ENCODE data around the gene OSER1. TPM values are rescaled to one million over a fixed set of nuclear protein-coding genes. Genes with fewer than 3 reads are reported as not detected.
A peak's percentile ranks its signal among the peaks of the same experiment; 100 is the strongest.

OSER1 gene
- total and polyA plus RNA-seq, 5 experiments from 2014 or later = 27.7 to 47.3 (median 38.8) TPM

- POLR2A ChIA-PET = interaction anchor here (0.6 kb wide), 1 partner anchor 865 kb away, joined by 3 read pairs; no protein-coding TSS in a partner anchor
- H3K4me3 Mint-ChIP-seq = no peak overlapping the region
- H3K4me1 Mint-ChIP-seq = no peaks in the 10 kb centered on the region
- DNase-seq (no peak), ATAC-seq (no peak)
- no peak overlapping the region for H3K27ac Mint-ChIP-seq
- H3K27me3 Mint-ChIP-seq = peaks cover 33 to 55% (median 43%) of the 10 kb centered on the region in 5 donors
- H3K9me3 Mint-ChIP-seq = peaks cover 0 to 12% (median 1%) of the 10 kb centered on the region in 9 donors
- H3K36me3 Mint-ChIP-seq = peaks cover 0 to 4% (median 4%) of the 10 kb centered on the region in 3 donors
Observed at GRCh38 chr20:44166477-44166876, 44.1 kb downstream of the OSER1 start.

GRCh38 chr20:44166008-44166407 is 44.6 kb downstream of the OSER1 start:
- Mint-ChIP-seq H3K27ac (no peak overlapping the region), H3K4me1 (no peaks in the 10 kb centered on the region), H3K4me3 (no peak overlapping the region), H3K9me3 (peaks cover 0 to 12% (median 1%) of the 10 kb centered on the region in 9 donors), H3K36me3 (peaks cover 0 to 4% (median 4%) of the 10 kb centered on the region in 3 donors), H3K27me3 (peaks cover 31 to 60% (median 43%) of the 10 kb centered on the region in 5 donors)
- ATAC-seq (no peak), DNase-seq (no peak)
- POLR2A ChIA-PET = no interaction called here

GRCh38 chr20:44160133-44160532 is 50.4 kb downstream of the OSER1 start:
- POLR2A ChIA-PET = no interaction called here
- no peak for ATAC-seq
- Mint-ChIP-seq H3K9me3 (peaks cover 0 to 2% (median 0%) of the 10 kb centered on the region in 9 donors), H3K27me3 (peaks cover 27 to 72% (median 42%) of the 10 kb centered on the region in 5 donors), H3K27ac (no peak overlapping the region), H3K4me3 (no peak overlapping the region), H3K36me3 (peaks cover 0 to 2% (median 0%) of the 10 kb centered on the region in 3 donors), H3K4me1 (peaks cover 0 to 3% (median 0%) of the 10 kb centered on the region in 4 donors)
- no peak for DNase-seq

- H3K27me3 Mint-ChIP-seq = peaks cover 27 to 70% (median 42%) of the 10 kb centered on the region in 5 donors
- H3K4me1 Mint-ChIP-seq = peaks cover 0 to 3% (median 0%) of the 10 kb centered on the region in 4 donors
- no peak overlapping the region for H3K27ac Mint-ChIP-seq
- H3K9me3 Mint-ChIP-seq = peaks cover 0 to 2% (median 0%) of the 10 kb centered on the region in 9 donors
- no peak overlapping the region for H3K4me3 Mint-ChIP-seq
- peaks cover 0 to 2% (median 0%) of the 10 kb centered on the region in 3 donors for H3K36me3 Mint-ChIP-seq
- no peak for DNase-seq
- no peak for ATAC-seq
- POLR2A ChIA-PET = no interaction called here
Observed at GRCh38 chr20:44159711-44160110, 50.9 kb downstream of the OSER1 start.

- DNase-seq (no peak), ATAC-seq (no peak)
- Mint-ChIP-seq H3K36me3 (peaks cover 0 to 2% (median 0%) of the 10 kb centered on the region in 3 donors), H3K27me3 (peaks cover 26 to 64% (median 39%) of the 10 kb centered on the region in 5 donors), H3K4me1 (peaks cover 0 to 3% (median under 1%) of the 10 kb centered on the region in 4 donors), H3K9me3 (peaks cover 0 to 2% (median 0%) of the 10 kb centered on the region in 9 donors), H3K4me3 (no peak overlapping the region), H3K27ac (no peak overlapping the region)
- POLR2A ChIA-PET = no interaction called here
Observed at GRCh38 chr20:44159125-44159524, 51.4 kb downstream of the OSER1 start.

GRCh38 chr20:44157061-44157460 is 53.5 kb downstream of the OSER1 start:
- Mint-ChIP-seq H3K36me3 (no peaks in the 10 kb centered on the region), H3K4me1 (peaks cover 7 to 16% (median 11%) of the 10 kb centered on the region in 4 donors), H3K27me3 (peaks cover 14 to 43% (median 21%) of the 10 kb centered on the region in 5 donors), H3K27ac (no peak overlapping the region), H3K9me3 (no peaks in the 10 kb centered on the region), H3K4me3 (no peak overlapping the region)
- DNase-seq = no peak
- POLR2A ChIA-PET = no interaction called here
- no peak for ATAC-seq

GRCh38 chr20:44154521-44155001 is 56.0 kb downstream of the OSER1 start:
- Mint-ChIP-seq H3K27me3 (peaks cover 12 to 27% (median 14%) of the 10 kb centered on the region in 5 donors), H3K4me3 (no peak overlapping the region), H3K9me3 (no peaks in the 10 kb centered on the region), H3K27ac (peak overlapping the region in 2 of 10 donors; percentile 37 to 93), H3K36me3 (peaks cover 0 to 2% (median 0%) of the 10 kb centered on the region in 3 donors), H3K4me1 (peaks cover 7 to 16% (median 11%) of the 10 kb centered on the region in 4 donors)
- ATAC-seq = no peak
- no peak for DNase-seq
- POLR2A ChIA-PET = interaction anchor here (0.6 to 1.2 kb wide), 2 partner anchors 19 to 50 kb away, joined by 3 to 4 read pairs; no protein-coding TSS in a partner anchor

- H3K27me3 Mint-ChIP-seq = peaks cover 7 to 17% (median 9%) of the 10 kb centered on the region in 5 donors
- POLR2A ChIA-PET = no interaction called here
- DNase-seq = peak in 8 of 10 donors; percentile 25 to 68 (median 52)
Observed at GRCh38 chr20:44153636-44154043, 56.9 kb downstream of the OSER1 start.

GRCh38 chr20:44151621-44152416 is 58.8 kb downstream of the OSER1 start:
- no peak overlapping the region for H3K4me3 Mint-ChIP-seq
- POLR2A ChIA-PET = no interaction called here
- peaks cover 7 to 16% (median 9%) of the 10 kb centered on the region in 4 donors for H3K4me1 Mint-ChIP-seq
- H3K9me3 Mint-ChIP-seq = no peaks in the 10 kb centered on the region
- H3K27me3 Mint-ChIP-seq = peaks cover 0 to 6% (median 4%) of the 10 kb centered on the region in 5 donors
- H3K27ac Mint-ChIP-seq = peak overlapping the region in 4 of 10 donors; percentile 37 to 72 (median 51)
- peaks cover 0 to 2% (median 0%) of the 10 kb centered on the region in 3 donors for H3K36me3 Mint-ChIP-seq
- DNase-seq (no peak), ATAC-seq (no peak)

More at GRCh38 chr20:44153636-44154043, 56.9 kb downstream of the OSER1 start:
- Mint-ChIP-seq H3K27ac (peak overlapping the region; percentile 65 to 96 (median 88)), H3K36me3 (peaks cover 0 to 2% (median 0%) of the 10 kb centered on the region in 3 donors), H3K4me1 (peaks cover 7 to 16% (median 10%) of the 10 kb centered on the region in 4 donors), H3K4me3 (peak overlapping the region in 9 of 10 donors; percentile 1 to 68 (median 46)), H3K9me3 (no peaks in the 10 kb centered on the region)
- ATAC-seq = peak; percentile 96

- ATAC-seq = no peak
- Mint-ChIP-seq H3K4me1 (peaks cover 0 to 3% (median 0%) of the 10 kb centered on the region in 4 donors), H3K27me3 (peaks cover 2 to 19% (median 13%) of the 10 kb centered on the region in 5 donors), H3K27ac (no peak overlapping the region), H3K4me3 (no peak overlapping the region), H3K9me3 (no peaks in the 10 kb centered on the region), H3K36me3 (no peaks in the 10 kb centered on the region)
- POLR2A ChIA-PET = no interaction called here
- DNase-seq = no peak
Observed at GRCh38 chr20:44146272-44146671, 64.3 kb downstream of the OSER1 start.

Measured in naive thymus-derived CD8-positive, alpha-beta T cell (primary cell).